GM18505 (cell line): ENCODE data around the gene RIC8B.
"Not testable (repeated sequence)": the region's sequence is repeated elsewhere in the genome, so short reads cannot be mapped to it uniquely, and the experiment has no call there.

Experiments used
- ATAC-seq: cut with Tn5 transposase; IDR thresholded peaks from one replicate; pipeline ENCODE4 v1.9.1; 2021; ENCODE audit not compliant: unreplicated experiment
- POLR2A ChIP-seq: IDR thresholded peaks from 4 replicates; pipeline ENCODE4 v1.6.1; 2011; ENCODE audit warnings: borderline replicate concordance; ENCODE audit not compliant: insufficient read depth, insufficient read length; ENCODE audit errors: extremely low read depth

RIC8B gene

GRCh38 chr12:106919910-106920544 lies 145.5 kb downstream of the RIC8B start:
- TF ChIP-seq POLR2A: no peak
- ATAC-seq: no peak

- not testable (repeated sequence) for ATAC-seq
Measured at GRCh38 chr12:106921976-106922375, 147.5 kb downstream of the RIC8B start.

GRCh38 chr12:106923594-106923993 lies 149.1 kb downstream of the RIC8B start:
- ATAC-seq: not testable (repeated sequence)

GRCh38 chr12:106924268-106924861 lies 149.9 kb downstream of the RIC8B start:
- no peak for ATAC-seq
- TF ChIP-seq POLR2A: no peak

- TF ChIP-seq POLR2A: no peak
- ATAC-seq: no peak
Measured at GRCh38 chr12:106926657-106927056, 152.2 kb downstream of the RIC8B start.

- no peak for ATAC-seq
- TF ChIP-seq POLR2A: no peak
Measured at GRCh38 chr12:106934277-106934676, 159.8 kb downstream of the RIC8B start.
